Loucy (cell line): ENCODE data around the gene CAMSAP1.
A peak's percentile ranks its signal among the peaks of the same experiment; 100 is the strongest.

Source experiments
- H2AFZ ChIP-seq: fragments of 200-600 bp; sonication (generic); 2 replicates; pipeline ENCODE4 v1.6.0; 2016; ENCODE audit warnings: antibody characterized with exemption, mild to moderate bottlenecking, low read length, moderate library complexity
- H3F3A ChIP-seq: fragments of 200-600 bp; 2 replicates; pipeline ENCODE4 v1.6.0; 2016; ENCODE audit warnings: antibody characterized with exemption, low read depth, mild to moderate bottlenecking
- H3K27me3 ChIP-seq: fragments of 200-600 bp; sonication (generic); 2 replicates; pipeline ENCODE4 v1.6.1; 2014; ENCODE audit warnings: low read length, mild to moderate bottlenecking; ENCODE audit not compliant: insufficient read depth, poor library complexity, severe bottlenecking
- H3K36me3 ChIP-seq: fragments of 200-600 bp; sonication (generic); 2 replicates; pipeline ENCODE4 v1.6.1; 2016; ENCODE audit warnings: low read length; ENCODE audit not compliant: insufficient read depth
- H3K4me1 ChIP-seq: fragments of 200-600 bp; sonication (generic); 2 replicates; pipeline ENCODE4 v1.5.1; 2014; ENCODE audit warnings: low read length, mild to moderate bottlenecking; ENCODE audit not compliant: insufficient read depth, poor library complexity, severe bottlenecking
- H3K4me2 ChIP-seq: fragments of 200-600 bp; sonication (generic); 2 replicates; pipeline ENCODE4 v1.6.0; 2014; ENCODE audit warnings: antibody characterized with exemption, low read length, low read depth, mild to moderate bottlenecking; ENCODE audit not compliant: poor library complexity, severe bottlenecking
- H3K4me3 ChIP-seq: fragments of 200-600 bp; sonication (generic); 2 replicates; pipeline ENCODE4 v1.5.1; 2014; ENCODE audit warnings: low read length, mild to moderate bottlenecking, mixed read lengths; ENCODE audit not compliant: poor library complexity, severe bottlenecking
- H3K79me2 ChIP-seq: fragments of 200-600 bp; sonication (generic); 2 replicates; pipeline ENCODE4 v1.6.1; 2014; ENCODE audit warnings: low read length; ENCODE audit not compliant: insufficient read depth
- H3K9ac ChIP-seq: fragments of 200-600 bp; sonication (generic); 2 replicates; pipeline ENCODE4 v1.6.0; 2014; ENCODE audit warnings: mild to moderate bottlenecking, low read depth, low read length, moderate library complexity; ENCODE audit not compliant: poor library complexity, severe bottlenecking
- H3K9me2 ChIP-seq: fragments of 200-600 bp; sonication (generic); replicated peaks from 2 replicates; pipeline ENCODE4 v1.6.1; 2016; ENCODE audit warnings: low read depth, low read length, mixed read lengths
- H3K9me3 ChIP-seq: fragments of 200-600 bp; sonication (generic); 2 replicates; pipeline ENCODE4 v1.6.1; 2014; ENCODE audit warnings: mild to moderate bottlenecking, antibody characterized with exemption, low read length, low read depth; ENCODE audit not compliant: insufficient read depth
- H4K20me1 ChIP-seq: fragments of 200-600 bp; sonication (generic); 2 replicates; pipeline ENCODE4 v1.6.0; 2014; ENCODE audit warnings: antibody characterized with exemption, low read length, mild to moderate bottlenecking; ENCODE audit not compliant: insufficient read depth, poor library complexity, severe bottlenecking
- EZH2phosphoT487 ChIP-seq: fragments of 200-600 bp; IDR thresholded peaks from 2 replicates; pipeline ENCODE4 v1.6.1; 2018; ENCODE audit warnings: antibody characterized with exemption, mild to moderate bottlenecking, moderate library complexity, borderline replicate concordance
- TF ChIP-seq, protein P1 (sequence below): fragments of 200-600 bp; sonication (generic); conservative IDR thresholded peaks from 2 replicates; pipeline ENCODE4 v1.5.1; 2014; ENCODE audit warnings: mild to moderate bottlenecking, antibody characterized with exemption, low read length

CAMSAP1 gene

DNA sequence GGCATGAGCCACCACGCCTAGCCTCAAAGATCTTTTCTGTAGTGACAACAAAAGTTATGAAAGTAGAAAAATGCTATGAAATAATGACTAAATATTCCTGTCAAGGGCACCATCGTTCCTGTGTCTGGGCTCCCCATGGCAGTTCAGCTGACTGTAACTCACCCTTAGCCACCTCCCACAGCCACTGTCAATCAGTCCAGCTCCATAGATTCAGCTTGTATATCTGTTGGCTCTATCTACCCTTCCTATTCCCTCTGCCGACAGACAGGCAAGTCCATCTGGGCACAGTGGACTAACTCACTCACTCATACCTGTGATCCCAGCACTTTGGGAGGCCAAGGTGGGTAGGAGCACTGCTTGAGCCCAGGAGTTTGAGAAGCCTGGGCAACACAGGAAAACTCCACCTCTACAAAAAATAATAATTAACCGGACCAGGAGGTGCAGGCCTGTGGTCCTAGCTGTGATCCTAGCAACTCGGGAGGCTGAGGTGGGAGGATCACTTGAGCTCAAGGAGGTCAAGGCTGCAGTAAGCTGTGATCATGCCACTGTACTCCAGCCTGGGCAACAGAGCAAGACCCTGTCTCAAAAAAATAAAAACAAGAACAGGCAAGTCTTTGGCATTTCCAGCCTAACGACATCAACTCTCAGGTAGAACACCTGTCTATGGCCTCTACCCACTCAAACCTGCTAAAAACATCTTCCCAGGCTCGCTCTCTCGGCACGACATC is 6.2 kb downstream of the CAMSAP1 start:
- peaks cover 98% of the 10 kb centered on the region for H3K79me2 ChIP-seq
- no peaks in the 10 kb centered on the region for H3K9me3 ChIP-seq

DNA sequence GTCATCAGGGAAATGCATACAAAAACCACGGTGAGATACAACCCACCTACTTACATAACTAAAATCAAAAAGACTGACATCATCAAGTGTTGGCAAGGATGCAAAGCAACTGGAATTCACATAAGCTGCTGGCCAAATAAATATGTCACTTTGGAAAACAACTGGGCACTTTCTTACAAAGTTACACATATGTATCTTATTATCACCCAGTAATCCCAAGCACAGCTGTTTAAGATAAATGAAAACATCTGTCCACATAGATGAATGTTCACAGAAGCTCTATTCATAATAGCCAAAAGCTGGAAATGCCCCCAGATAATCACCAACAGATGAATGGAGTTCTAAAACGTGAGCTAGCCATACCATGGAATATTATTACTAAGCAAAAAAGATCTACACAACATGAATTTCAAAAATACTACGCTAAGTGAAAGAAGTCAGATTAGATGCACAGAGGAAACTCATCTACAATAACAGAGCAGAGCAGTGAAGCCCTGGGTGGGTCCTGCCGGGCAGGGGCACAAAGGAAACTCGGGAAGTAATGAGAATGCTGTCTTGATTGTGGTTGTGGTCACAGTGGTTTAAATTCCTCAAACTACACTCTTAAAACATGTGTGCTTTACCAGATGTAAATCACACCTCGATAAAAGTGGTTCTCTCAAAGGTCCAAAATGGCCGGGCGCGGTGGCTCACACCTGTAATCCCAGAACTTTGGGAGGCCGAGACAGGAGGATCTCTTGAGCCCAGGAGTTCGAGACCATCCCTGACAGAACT is 8.5 kb downstream of the CAMSAP1 start:
- no peak overlapping the region for H3K9ac ChIP-seq

More for the DNA sequence above, 6.2 kb downstream of the CAMSAP1 start:
- Histone ChIP-seq H4K20me1 (peaks cover 98% of the 10 kb centered on the region), H3K4me1 (peaks cover 59% of the 10 kb centered on the region), H3K27me3 (no peaks in the 10 kb centered on the region), H2AFZ (no peak overlapping the region), H3K9me2 (no peaks in the 10 kb centered on the region), H3K4me2 (no peak overlapping the region), H3K4me3 (no peak overlapping the region), H3K9ac (no peak overlapping the region), H3F3A (peaks cover 7% of the 10 kb centered on the region; the same call in 1 of the 2 replicates), H3K36me3 (no peaks in the 10 kb centered on the region)
- no peak for TF ChIP-seq EZH2phosphoT487
- TF ChIP-seq, protein P1, sequence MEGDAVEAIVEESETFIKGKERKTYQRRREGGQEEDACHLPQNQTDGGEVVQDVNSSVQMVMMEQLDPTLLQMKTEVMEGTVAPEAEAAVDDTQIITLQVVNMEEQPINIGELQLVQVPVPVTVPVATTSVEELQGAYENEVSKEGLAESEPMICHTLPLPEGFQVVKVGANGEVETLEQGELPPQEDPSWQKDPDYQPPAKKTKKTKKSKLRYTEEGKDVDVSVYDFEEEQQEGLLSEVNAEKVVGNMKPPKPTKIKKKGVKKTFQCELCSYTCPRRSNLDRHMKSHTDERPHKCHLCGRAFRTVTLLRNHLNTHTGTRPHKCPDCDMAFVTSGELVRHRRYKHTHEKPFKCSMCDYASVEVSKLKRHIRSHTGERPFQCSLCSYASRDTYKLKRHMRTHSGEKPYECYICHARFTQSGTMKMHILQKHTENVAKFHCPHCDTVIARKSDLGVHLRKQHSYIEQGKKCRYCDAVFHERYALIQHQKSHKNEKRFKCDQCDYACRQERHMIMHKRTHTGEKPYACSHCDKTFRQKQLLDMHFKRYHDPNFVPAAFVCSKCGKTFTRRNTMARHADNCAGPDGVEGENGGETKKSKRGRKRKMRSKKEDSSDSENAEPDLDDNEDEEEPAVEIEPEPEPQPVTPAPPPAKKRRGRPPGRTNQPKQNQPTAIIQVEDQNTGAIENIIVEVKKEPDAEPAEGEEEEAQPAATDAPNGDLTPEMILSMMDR = no peak

DNA sequence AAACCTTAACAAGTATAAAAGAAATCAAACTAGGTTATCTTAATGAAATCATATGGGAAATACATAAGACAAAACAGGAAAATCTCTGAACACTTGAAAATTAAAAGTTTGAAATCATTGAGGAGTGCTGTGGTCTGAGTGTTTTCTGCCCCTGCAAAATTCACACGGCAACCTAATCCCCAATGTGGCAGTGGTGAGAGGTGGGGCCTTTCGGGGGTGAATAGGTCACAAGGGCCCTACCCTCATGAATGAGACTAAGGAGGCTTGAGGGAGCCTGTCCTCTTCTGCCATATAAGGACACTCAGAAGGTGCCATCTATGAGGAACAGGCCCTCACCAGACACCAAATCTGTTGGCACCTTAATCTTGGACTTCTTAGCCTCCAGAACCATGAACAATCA is 10.7 kb downstream of the CAMSAP1 start:
- Histone ChIP-seq H3K4me2 (no peak overlapping the region), H2AFZ (no peak overlapping the region), H4K20me1 (peaks cover 94% of the 10 kb centered on the region), H3K4me1 (peaks cover 29% of the 10 kb centered on the region), H3K9me3 (no peaks in the 10 kb centered on the region), H3K9me2 (no peaks in the 10 kb centered on the region), H3K27me3 (no peaks in the 10 kb centered on the region), H3K36me3 (no peaks in the 10 kb centered on the region), H3K9ac (no peak overlapping the region), H3K4me3 (no peak overlapping the region), H3K79me2 (peaks cover 98% of the 10 kb centered on the region), H3F3A (peaks cover 7% of the 10 kb centered on the region; the same call in 1 of the 2 replicates)
- TF ChIP-seq, protein P1 = no peak
- TF ChIP-seq EZH2phosphoT487 = no peak

More for the DNA sequence above, 8.5 kb downstream of the CAMSAP1 start:
- Histone ChIP-seq H4K20me1 (peaks cover 98% of the 10 kb centered on the region), H2AFZ (no peak overlapping the region), H3K4me1 (peaks cover 40% of the 10 kb centered on the region), H3K9me3 (no peaks in the 10 kb centered on the region), H3K79me2 (peaks cover 98% of the 10 kb centered on the region), H3F3A (peaks cover 7% of the 10 kb centered on the region; the same call in 1 of the 2 replicates), H3K27me3 (no peaks in the 10 kb centered on the region), H3K4me2 (peak overlapping the region; percentile 22), H3K4me3 (peak overlapping the region; percentile 15), H3K9me2 (no peaks in the 10 kb centered on the region), H3K36me3 (no peaks in the 10 kb centered on the region)
- no peak for TF ChIP-seq EZH2phosphoT487
- TF ChIP-seq, protein P1 = no peak
